Suprapubic skin (tissue), 4 donors: ENCODE data around the gene RPL37. TPM values are rescaled to one million over a fixed set of nuclear protein-coding genes. Genes with fewer than 3 reads are reported as not detected.

Source experiments
- DNase-seq, 2 donors: peaks; one replicate each; pipeline ENCODE4 v3.0.0-alpha.2; 2019; ENCODE audit warnings: low spot score in 2 of 2
- H3K27ac ChIP-seq: fragments of 200-600 bp; sonication (generic); one replicate; pipeline ENCODE4 v1.5.1; 2019
- H3K27me3 ChIP-seq: fragments of 200-600 bp; sonication (generic); one replicate; pipeline ENCODE4 v1.5.1; 2019
- H3K36me3 ChIP-seq: fragments of 200-600 bp; sonication (generic); one replicate; pipeline ENCODE4 v1.5.1; 2019
- H3K4me1 ChIP-seq: fragments of 200-600 bp; sonication (generic); one replicate; pipeline ENCODE4 v1.5.1; 2019
- H3K4me3 ChIP-seq: fragments of 200-600 bp; sonication (generic); one replicate; pipeline ENCODE4 v1.5.1; 2019; ENCODE audit warnings: mild to moderate bottlenecking
- H3K9me3 ChIP-seq: fragments of 200-600 bp; sonication (generic); one replicate; pipeline ENCODE4 v1.5.1; 2019
- EP300 ChIP-seq: sonication (generic); formaldehyde crosslinking; IDR thresholded peaks from one replicate; pipeline ENCODE4 v1.6.1; 2017; ENCODE audit warnings: antibody characterized with exemption
- POLR2A ChIP-seq, 2 donors: fragments of 450-650 bp; IDR thresholded peaks; one replicate each; pipeline ENCODE4 v1.6.1; 2017; ENCODE audit warnings: antibody characterized with exemption in 2 of 2, mild to moderate bottlenecking in 2 of 2, moderate library complexity in 2 of 2
- POLR2AphosphoS5 ChIP-seq, 3 donors: sonication (generic); formaldehyde crosslinking; IDR thresholded peaks; one replicate each; pipeline ENCODE4 v1.6.1; 2017; ENCODE audit warnings: antibody characterized with exemption in 3 of 3
- WGBS: methylation state at CpG from one replicate; pipeline ENCODE4 v1.1.5; 2018; 5-methylcytosine and 5-hydroxymethylcytosine counted together
- total RNA-seq, 4 donors: library from RNA; depleted of rRNA; stranded (reverse); fragments of >200 nt; gene quantifications; one replicate each; pipeline ENCODE4 v1.1.0, GENCODE V29; 2016
- TF ChIP-seq, protein P1 (sequence below), 2 donors: fragments of 200-600 bp in 1 of 2; fragments of 450-650 bp in 1 of 2; sonication (generic) in 1 of 2; IDR thresholded peaks; one replicate each; pipeline ENCODE4 v1.5.1; 2016 to 2019; ENCODE audit warnings: antibody characterized with exemption in 2 of 2, mild to moderate bottlenecking in 1 of 2, moderate library complexity in 1 of 2

The RPL37 gene
- total RNA-seq, 4 donors from 2014 or later: 242 to 737 (median 403) TPM

DNA sequence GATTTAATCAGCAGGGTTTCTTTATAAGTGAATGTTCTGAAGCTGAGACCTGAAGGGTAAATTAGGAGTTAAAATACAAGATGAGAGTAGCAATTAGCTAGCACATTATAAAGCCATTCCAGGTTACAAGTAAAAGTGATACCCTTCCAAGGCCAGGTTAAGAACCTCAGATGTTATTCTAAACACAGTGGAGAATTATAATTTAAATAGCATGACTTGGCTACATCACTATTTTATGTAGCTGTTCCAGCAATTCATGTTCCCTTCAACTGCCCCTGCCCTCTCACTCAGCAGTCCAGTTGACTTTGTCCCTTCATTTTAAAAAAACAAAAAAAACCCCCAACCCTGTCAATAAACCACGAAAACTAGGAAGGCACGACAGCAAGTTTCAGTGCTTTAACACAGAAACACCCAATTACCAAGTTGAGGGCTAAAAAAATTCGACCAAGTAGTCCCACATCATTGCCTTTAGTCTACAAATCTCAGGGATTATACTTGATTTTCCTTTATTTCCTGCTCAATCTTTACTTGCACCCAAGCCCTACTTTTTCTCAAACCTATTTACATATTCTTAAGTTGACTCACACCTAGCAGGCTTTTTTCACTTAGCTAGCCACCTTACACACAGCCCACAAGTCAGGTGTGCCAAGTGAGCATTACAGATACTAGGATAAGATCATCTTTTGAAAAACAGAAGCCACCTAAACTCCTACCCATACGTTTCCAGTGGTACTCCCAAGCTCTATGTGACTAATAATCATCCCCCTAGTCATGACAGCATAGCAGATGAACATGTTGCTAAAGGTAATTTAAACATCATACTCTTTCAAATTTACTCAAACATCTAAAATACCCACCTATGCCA is 3.4 kb downstream of the RPL37 start:
- peaks cover 25% of the 10 kb centered on the region for H3K4me1 ChIP-seq
- H3K4me3 ChIP-seq: no peak overlapping the region
- no peaks in the 10 kb centered on the region for H3K9me3 ChIP-seq
- TF ChIP-seq EP300: no peak
- TF ChIP-seq, protein P1, sequence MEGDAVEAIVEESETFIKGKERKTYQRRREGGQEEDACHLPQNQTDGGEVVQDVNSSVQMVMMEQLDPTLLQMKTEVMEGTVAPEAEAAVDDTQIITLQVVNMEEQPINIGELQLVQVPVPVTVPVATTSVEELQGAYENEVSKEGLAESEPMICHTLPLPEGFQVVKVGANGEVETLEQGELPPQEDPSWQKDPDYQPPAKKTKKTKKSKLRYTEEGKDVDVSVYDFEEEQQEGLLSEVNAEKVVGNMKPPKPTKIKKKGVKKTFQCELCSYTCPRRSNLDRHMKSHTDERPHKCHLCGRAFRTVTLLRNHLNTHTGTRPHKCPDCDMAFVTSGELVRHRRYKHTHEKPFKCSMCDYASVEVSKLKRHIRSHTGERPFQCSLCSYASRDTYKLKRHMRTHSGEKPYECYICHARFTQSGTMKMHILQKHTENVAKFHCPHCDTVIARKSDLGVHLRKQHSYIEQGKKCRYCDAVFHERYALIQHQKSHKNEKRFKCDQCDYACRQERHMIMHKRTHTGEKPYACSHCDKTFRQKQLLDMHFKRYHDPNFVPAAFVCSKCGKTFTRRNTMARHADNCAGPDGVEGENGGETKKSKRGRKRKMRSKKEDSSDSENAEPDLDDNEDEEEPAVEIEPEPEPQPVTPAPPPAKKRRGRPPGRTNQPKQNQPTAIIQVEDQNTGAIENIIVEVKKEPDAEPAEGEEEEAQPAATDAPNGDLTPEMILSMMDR (IDR thresholded peaks at IDR 0.05): no peak
- peaks cover 74% of the 10 kb centered on the region for H3K36me3 ChIP-seq
- WGBS: 72% methylated on average over 4 of the region's 4 CpGs
- H3K27ac ChIP-seq: no peak overlapping the region
- no peak for DNase-seq
- H3K27me3 ChIP-seq: no peaks in the 10 kb centered on the region

DNA sequence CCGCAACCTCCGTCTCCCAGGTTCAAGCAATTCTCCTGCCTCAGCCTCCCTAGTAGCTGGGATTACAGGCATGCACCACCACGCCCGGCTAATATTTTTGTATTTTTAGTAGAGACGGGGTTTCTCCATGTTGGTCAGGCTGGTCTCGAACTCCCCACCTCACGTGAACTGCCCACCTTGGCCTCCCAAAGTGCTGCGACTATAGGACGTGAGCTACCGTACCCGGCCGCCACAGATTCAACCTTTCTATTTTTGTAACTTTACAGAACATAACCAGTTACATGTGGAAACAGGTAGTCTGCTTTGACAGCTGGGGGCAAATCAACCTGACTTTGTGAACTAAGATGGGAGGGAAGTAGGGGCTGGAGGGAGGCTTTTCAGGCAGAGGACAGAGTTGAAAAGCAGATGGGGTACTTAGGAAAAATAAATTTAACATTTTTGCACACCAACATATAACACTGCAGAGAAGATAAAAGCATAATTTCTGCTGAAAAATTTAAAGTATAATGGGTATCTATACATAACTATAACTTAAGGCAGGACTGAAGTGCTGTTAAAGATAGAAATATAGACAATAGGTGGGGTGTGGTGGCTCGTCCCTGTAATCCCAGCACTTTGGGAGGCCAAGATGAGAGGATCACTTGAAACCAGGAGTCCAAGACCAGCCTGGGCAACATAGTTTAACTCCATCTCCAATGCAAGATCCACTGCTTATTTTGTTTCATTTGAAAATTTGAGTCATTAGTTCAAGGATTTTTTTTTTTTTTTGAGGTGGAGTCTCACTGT is 5.1 kb downstream of the RPL37 start:
- Histone ChIP-seq H3K9me3 (no peaks in the 10 kb centered on the region), H3K4me1 (peaks cover 22% of the 10 kb centered on the region), H3K4me3 (no peak overlapping the region), H3K36me3 (peaks cover 84% of the 10 kb centered on the region), H3K27ac (no peak overlapping the region), H3K27me3 (no peaks in the 10 kb centered on the region)
- WGBS: 96% methylated on average over 13 of the region's 13 CpGs
- TF ChIP-seq POLR2A (IDR thresholded peaks at IDR 0.05): no peak
- TF ChIP-seq, protein P1 (IDR thresholded peaks at IDR 0.05): no peak
- TF ChIP-seq POLR2AphosphoS5 (IDR thresholded peaks at IDR 0.05): no peak
- TF ChIP-seq EP300: no peak
- DNase-seq: no peak

DNA sequence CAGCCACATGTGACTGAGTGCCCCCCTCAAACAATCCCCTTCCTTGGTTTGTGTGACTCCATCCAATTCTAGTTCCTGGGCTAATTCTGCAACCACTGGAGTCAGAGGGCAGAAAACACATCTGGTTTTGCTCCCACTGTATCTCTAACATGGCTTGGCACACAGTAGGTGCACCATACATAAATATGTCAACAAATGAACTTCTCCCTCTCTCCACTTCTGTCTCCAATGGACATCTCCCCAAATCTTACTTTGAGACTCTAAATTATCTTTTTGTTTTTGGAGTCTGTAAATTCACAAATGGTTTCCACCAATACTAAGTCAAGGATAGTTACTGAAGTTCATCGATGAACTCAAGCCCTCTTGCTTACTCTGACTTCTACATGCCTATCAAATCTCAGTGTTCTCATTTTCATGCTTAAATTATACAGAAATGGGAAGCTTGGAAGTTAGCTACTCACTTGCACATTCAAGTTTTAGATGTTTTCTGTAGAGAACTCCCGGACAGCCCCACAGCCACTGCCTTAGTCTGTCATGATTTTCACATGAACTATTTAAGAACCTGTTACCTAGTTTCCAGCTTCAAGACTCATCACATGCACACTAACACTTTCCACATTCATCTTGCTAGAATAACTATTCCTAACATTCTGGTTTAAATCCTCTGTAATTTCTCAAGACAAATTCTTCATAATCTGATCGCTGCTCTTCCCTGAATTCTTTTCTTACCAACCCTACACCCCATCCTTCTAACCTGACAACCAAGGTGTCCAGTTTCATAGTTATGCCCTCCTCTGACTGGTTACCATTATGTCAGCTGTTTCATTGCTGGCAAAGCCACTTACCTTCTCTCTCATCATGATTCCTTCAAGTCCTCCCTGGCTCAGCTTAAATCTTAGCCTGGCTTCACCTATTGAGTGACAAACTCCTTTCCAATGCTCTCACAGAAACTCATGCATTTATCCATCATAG is 6.0 kb downstream of the RPL37 start:
- WGBS: 91% methylated on average over 3 of the region's 3 CpGs
- no peak overlapping the region for H3K27ac ChIP-seq
- H3K4me1 ChIP-seq: peaks cover 18% of the 10 kb centered on the region
- no peak overlapping the region for H3K4me3 ChIP-seq
- no peaks in the 10 kb centered on the region for H3K27me3 ChIP-seq
- DNase-seq: no peak
- peaks cover 84% of the 10 kb centered on the region for H3K36me3 ChIP-seq
- no peak for TF ChIP-seq EP300
- TF ChIP-seq, protein P1 (IDR thresholded peaks at IDR 0.05): no peak
- TF ChIP-seq POLR2AphosphoS5 (IDR thresholded peaks at IDR 0.05): no peak
- TF ChIP-seq POLR2A (IDR thresholded peaks at IDR 0.05): no peak
- no peaks in the 10 kb centered on the region for H3K9me3 ChIP-seq

DNA sequence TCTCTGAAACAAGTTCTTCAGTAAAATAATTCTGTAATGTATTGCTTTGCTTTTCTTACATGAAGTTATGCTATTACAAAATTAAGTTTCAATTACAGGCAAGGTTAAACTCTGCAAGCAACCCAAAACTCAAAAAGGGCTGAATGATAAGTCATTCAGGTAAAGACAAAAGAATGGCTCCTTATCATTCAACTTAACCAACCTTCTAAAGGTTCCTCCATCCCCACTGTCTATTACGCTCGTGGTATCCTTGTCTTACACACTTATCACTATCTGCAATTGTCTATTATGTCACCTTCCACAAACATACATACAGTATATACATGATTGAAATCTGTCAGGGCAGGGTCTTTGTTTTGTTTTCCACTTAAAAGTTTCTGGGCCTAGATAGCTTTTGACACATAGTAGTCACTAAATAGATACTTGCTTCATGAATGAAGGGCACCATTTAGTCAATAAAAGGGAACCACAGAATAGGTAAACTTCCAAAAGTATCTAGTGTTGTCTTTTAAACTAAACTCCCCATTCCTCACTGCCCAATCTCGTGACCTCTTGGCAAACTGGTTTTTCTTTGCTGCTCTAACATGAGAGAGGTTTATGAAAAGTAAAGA is 6.9 kb downstream of the RPL37 start:
- Histone ChIP-seq H3K27me3 (no peaks in the 10 kb centered on the region), H3K4me1 (peaks cover 9% of the 10 kb centered on the region), H3K4me3 (no peak overlapping the region), H3K36me3 (peaks cover 76% of the 10 kb centered on the region), H3K9me3 (no peaks in the 10 kb centered on the region), H3K27ac (no peak overlapping the region)
- TF ChIP-seq, protein P1 (IDR thresholded peaks at IDR 0.05): no peak
- TF ChIP-seq POLR2A (IDR thresholded peaks at IDR 0.05): no peak
- TF ChIP-seq POLR2AphosphoS5 (IDR thresholded peaks at IDR 0.05): no peak
- no peak for TF ChIP-seq EP300
- WGBS: 95% methylated on average over 3 of the region's 3 CpGs
- DNase-seq: no peak
